HepG2 (cell line): ENCODE measurements around the gene CLPSL2. TPM values are rescaled to one million over a fixed set of nuclear protein-coding genes. Genes with fewer than 3 reads are reported as not detected.

Experiments
- ATAC-seq: fragments of 200-7000 bp; cut with Tn5 transposase; 3 replicates; pipeline ENCODE4 v1.9.1; 2020; ENCODE audit warnings: mild to moderate bottlenecking, moderate library complexity
- BruUV-seq: library from RNA; stranded (reverse); fragments of 400-500 nt; replicated peaks from 2 replicates; lab custom pipeline; 2021; lab: Mats Ljungman, UMichigan
- CTCF ChIA-PET: fragments of 300-600 bp; formaldehyde crosslinking; extraction: SDS; loops from one replicate; lab custom pipeline; 2021; ENCODE audit warnings: low total read pairs, inconsistent platforms, low intra/inter-chr PET ratio; lab: Yijun Ruan, JAX
- POLR2A ChIA-PET: fragments of 350-600 bp; sonication (Branson Sonifier 250); formaldehyde crosslinking; loops from one replicate; lab custom pipeline; 2020; ENCODE audit warnings: antibody characterized with exemption, inconsistent platforms; lab: Yijun Ruan, JAX
- DNase-seq: peaks from one replicate; pipeline ENCODE4 v3.0.0-alpha.2; 2015; ENCODE audit warnings: low spot score
- FAIRE-seq: peaks from 3 replicates; lab custom pipeline; 2011; peaks lifted over from hg19 to GRCh38; lab: Jason Lieb, UNC
- H2AFZ ChIP-seq: one replicate; pipeline ENCODE4 v1.6.1; 2011; ENCODE audit warnings: low read length, inconsistent platforms
- H3K27ac ChIP-seq: fragments of 300-600 bp; 3 replicates; pipeline ENCODE4 v1.8.0; 2011; ENCODE audit warnings: mixed run types, mild to moderate bottlenecking, mixed read lengths, low read length, inconsistent platforms; ENCODE audit not compliant: insufficient read depth; ENCODE audit errors: extremely low read length
- H3K27me3 ChIP-seq, 2 experiments: fragments of 200-600 bp in 1 of 2; 2 replicates in 1 of 2; 3 replicates in 1 of 2; pipeline versions ENCODE4 v1.6.0 to v1.8.0; 2011; ENCODE audit warnings: low read length in 2 of 2, mild to moderate bottlenecking in 2 of 2, moderate library complexity in 2 of 2, inconsistent platforms in 1 of 2; ENCODE audit not compliant: insufficient read depth in 2 of 2, control insufficient read depth in 1 of 2
- H3K36me3 ChIP-seq, 2 experiments: fragments of 200-600 bp in 1 of 2; replicated peaks in 1 of 2; 2 replicates in 1 of 2; 3 replicates in 1 of 2; pipeline versions ENCODE4 v1.5.1 to v1.8.0; 2011; ENCODE audit warnings: low read length in 2 of 2, inconsistent platforms in 1 of 2; ENCODE audit not compliant: insufficient read depth in 2 of 2, control insufficient read depth in 1 of 2
- H3K4me1 ChIP-seq: 2 replicates; pipeline ENCODE4 v1.5.1; 2012; ENCODE audit warnings: low read length, inconsistent platforms; ENCODE audit not compliant: insufficient read depth
- H3K4me2 ChIP-seq: 2 replicates; pipeline ENCODE4 v1.6.0; 2011; ENCODE audit warnings: low read depth, low read length, inconsistent platforms
- H3K4me3 ChIP-seq, 3 experiments: fragments of 200-600 bp in 1 of 3; sonication (generic), shearing (Covaris generic) in 1 of 3; replicated peaks in 1 of 3; 2 replicates each; pipeline ENCODE4 v1.5.1; 2011 to 2016; ENCODE audit warnings: low read length in 3 of 3, inconsistent platforms in 2 of 3, low read depth in 2 of 3, mild to moderate bottlenecking in 2 of 3, control low read depth in 1 of 3, mixed read lengths in 1 of 3; ENCODE audit not compliant: insufficient read depth in 1 of 3
- H3K79me2 ChIP-seq: one replicate; pipeline ENCODE4 v1.6.1; 2011; ENCODE audit warnings: low read length, inconsistent platforms; ENCODE audit not compliant: insufficient read depth
- H3K9ac ChIP-seq: 2 replicates; pipeline ENCODE4 v1.6.0; 2011; ENCODE audit warnings: mild to moderate bottlenecking, low read depth, low read length, inconsistent platforms; ENCODE audit not compliant: insufficient read depth
- H3K9me3 ChIP-seq: 2 replicates; pipeline ENCODE4 v1.5.1; 2012; ENCODE audit warnings: mild to moderate bottlenecking, low read length
- H4K20me1 ChIP-seq: 2 replicates; pipeline ENCODE4 v1.6.0; 2011; ENCODE audit warnings: inconsistent platforms, mild to moderate bottlenecking, low read length, moderate library complexity; ENCODE audit not compliant: insufficient read depth
- KMT2B ChIP-seq: IDR thresholded peaks from 2 replicates; pipeline ENCODE4 v1.6.1; 2016; ENCODE audit warnings: missing genetic modification reagents, missing compliant biosample characterization
- NONO ChIP-seq, 2 experiments: fragments of 450-650 bp in 1 of 2; sonication (generic) in 1 of 2; formaldehyde crosslinking in 1 of 2; IDR thresholded peaks in 1 of 2; conservative IDR thresholded peaks in 1 of 2; 2 replicates each; pipeline versions ENCODE4 v1.6.1 to v1.8.0; 2017 to 2022; ENCODE audit warnings: mild to moderate bottlenecking in 1 of 2, missing genetic modification reagents in 1 of 2, moderate library complexity in 1 of 2
- RAD51 ChIP-seq: fragments of 450-650 bp; IDR thresholded peaks from 2 replicates; pipeline ENCODE4 v1.6.1; 2016; ENCODE audit warnings: borderline replicate concordance
- RCOR2 ChIP-seq: IDR thresholded peaks from 2 replicates; pipeline ENCODE4 v1.6.1; 2016; ENCODE audit warnings: missing biosample characterization, missing genetic modification reagents
- USF2 ChIP-seq, 2 experiments: sonication (generic) in 1 of 2; formaldehyde crosslinking in 1 of 2; IDR thresholded peaks; 2 replicates each; pipeline versions ENCODE4 v1.5.1 to v1.6.1; 2011 to 2020; ENCODE audit warnings: borderline replicate concordance in 1 of 2, low read depth in 1 of 2, low read length in 1 of 2, mild to moderate bottlenecking in 1 of 2, missing genetic modification reagents in 1 of 2, moderate library complexity in 1 of 2
- ZFP41 ChIP-seq: sonication (generic); formaldehyde crosslinking; IDR thresholded peaks from 2 replicates; pipeline ENCODE4 v1.4.0; 2020; ENCODE audit warnings: mild to moderate bottlenecking, missing genetic modification reagents, borderline replicate concordance
- ZKSCAN5 ChIP-seq: sonication (generic); formaldehyde crosslinking; IDR thresholded peaks from 2 replicates; pipeline ENCODE4 v1.5.1; 2020; ENCODE audit warnings: mild to moderate bottlenecking, missing genetic modification reagents
- ZNF382 ChIP-seq: sonication (generic); formaldehyde crosslinking; IDR thresholded peaks from 2 replicates; pipeline ENCODE4 v1.5.0; 2020; ENCODE audit warnings: missing genetic modification reagents, mild to moderate bottlenecking, borderline replicate concordance
- ZNF619 ChIP-seq: sonication (generic); formaldehyde crosslinking; IDR thresholded peaks from 2 replicates; pipeline ENCODE4 v1.4.0; 2020; ENCODE audit warnings: mild to moderate bottlenecking, missing genetic modification reagents
- WGBS: methylation state at CpG from one replicate; pipeline ENCODE4 v1.1.6; 2017; ENCODE audit warnings: low lambda C conversion rate; 5-methylcytosine and 5-hydroxymethylcytosine counted together
- in situ Hi-C: cut with HindIII; loops from 2 replicates; pipeline ENCODE4 v1.10.0; 2017; ENCODE audit warnings: low pct_unique_long_range_greater_than_20kb; ENCODE audit not compliant: extremely low pct_ligation_motif_present
- intact Hi-C: fragments of 100-400 bp; cut with micrococcal nuclease; formaldehyde crosslinking; loops from one replicate; pipeline ENCODE4 v1.10.0; 2022; ENCODE audit not compliant: unreplicated experiment
- polyA plus RNA-seq, 8 experiments: library from polyadenylated mRNA; depleted of rRNA in 3 of 8; stranded (reverse) in 7 of 8; unstranded in 1 of 8; fragments of >200 nt; fragmentation: Illumina TruSeq in 4 of 8; extraction: Trizol in 4 of 8; gene quantifications; 2 replicates each; pipeline versions ENCODE4 v1.2.1 to v1.2.3, GENCODE V29; 2011 to 2016; ENCODE audit warnings: low read depth in 4 of 8, missing spikeins in 1 of 8, mixed read lengths in 1 of 8; ENCODE audit not compliant: insufficient read depth in 1 of 8
- total RNA-seq, 5 experiments: library from RNA; depleted of rRNA; stranded (reverse); fragments of >200 nt; fragmentation: Illumina TruSeq; extraction: Trizol; gene quantifications; 2 replicates each; pipeline ENCODE4 v1.2.3, GENCODE V29; 2016; ENCODE audit warnings: low read depth in 1 of 5
- TF ChIP-seq, protein P1 (sequence below): IDR thresholded peaks from 2 replicates; pipeline ENCODE4 v1.6.1; 2016

The CLPSL2 gene
- total and polyA plus RNA-seq, 2 of the 13 experiments (the other 11 are each of a cell fraction or from before 2014, with no cell fraction given): not detected

GRCh38 chr6:35751594-35751993 lies 24.8 kb upstream of the CLPSL2 start:
- no peak overlapping the region for H2AFZ ChIP-seq
- no peak overlapping the region for H3K4me2 ChIP-seq
- in situ Hi-C loops: no loop called here
- BruUV-seq: no TSS peak
- ChIA-PET CTCF (no interaction called here), POLR2A (no interaction called here)
- FAIRE-seq (no peak), DNase-seq (no peak), ATAC-seq (no peak)
- H3K36me3 ChIP-seq: no peaks in the 10 kb centered on the region
- H4K20me1 ChIP-seq: no peaks in the 10 kb centered on the region
- 0 out of 2 replicates have a peak, but pooled peaks cover 14% of the 10 kb centered on the region for H3K4me1 ChIP-seq
- H3K4me3 ChIP-seq: no peak overlapping the region
- 3% methylated on average over 4 of the region's 4 CpGs for WGBS
- H3K27me3 ChIP-seq: peaks cover 4 to 22% of the 10 kb centered on the region in 2 experiments; a peak in 4 of 5 replicates
- no peaks in the 10 kb centered on the region for H3K79me2 ChIP-seq
- no peak for TF ChIP-seq ZNF619 (CRISPR knock-in tag)
- TF ChIP-seq ZKSCAN5 (CRISPR knock-in tag): 0 out of 2 replicates have a peak, but pooled peaks have one; percentile 23
- no peak for TF ChIP-seq ZNF382 (CRISPR knock-in tag)
- TF ChIP-seq, all 625 proteins: peak for 1
- 0 out of 2 replicates have a peak, but pooled peaks cover 4% of the 10 kb centered on the region for H3K9me3 ChIP-seq
- H3K9ac ChIP-seq: no peak overlapping the region
- no peak overlapping the region for H3K27ac ChIP-seq
- intact Hi-C loops: no loop called here

DNA sequence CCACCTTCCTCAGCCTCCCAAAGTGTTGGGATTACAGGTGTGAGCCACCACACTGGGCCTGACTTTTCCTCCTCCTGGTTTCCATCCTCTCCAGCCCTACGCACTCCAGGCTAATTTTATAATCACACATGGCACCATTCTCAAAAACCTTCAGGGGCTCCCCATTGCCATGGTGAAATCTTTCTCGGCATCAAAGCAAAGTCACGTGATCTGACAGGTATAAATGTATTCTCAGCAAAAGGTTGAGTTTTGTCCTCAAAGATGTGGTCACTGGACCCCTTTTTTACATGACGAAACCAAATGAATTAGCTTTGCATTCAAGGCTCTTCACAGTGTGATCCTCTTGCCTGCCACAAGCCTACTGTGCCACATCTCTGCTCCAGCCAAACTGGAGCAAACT lies 24.1 kb upstream of the CLPSL2 start:
- Histone ChIP-seq H3K9me3 (0 out of 2 replicates have a peak, but pooled peaks cover 4% of the 10 kb centered on the region), H3K27ac (no peak overlapping the region), H3K9ac (no peak overlapping the region), H3K27me3 (peaks cover 3 to 22% of the 10 kb centered on the region in 2 experiments; a peak in 4 of 5 replicates), H4K20me1 (no peaks in the 10 kb centered on the region), H3K4me3 (no peak overlapping the region), H3K79me2 (no peaks in the 10 kb centered on the region), H3K36me3 (no peaks in the 10 kb centered on the region), H2AFZ (no peak overlapping the region), H3K4me1 (0 out of 2 replicates have a peak, but pooled peaks cover 14% of the 10 kb centered on the region), H3K4me2 (no peak overlapping the region)
- in situ Hi-C loops (no loop called here), intact Hi-C loops (no loop called here)
- TF ChIP-seq RAD51: peak; percentile 91
- no peak for TF ChIP-seq ZFP41 (CRISPR knock-in tag)
- no peak for TF ChIP-seq NONO (IDR thresholded peaks at IDR 0.05)
- no peak for TF ChIP-seq NONO (CRISPR knock-in tag; conservative IDR thresholded peaks at IDR 0.05)
- no peak for TF ChIP-seq KMT2B
- TF ChIP-seq USF2 (IDR thresholded peaks at IDR 0.05; ENCODE audit: low read depth, low read length): peak; percentile 58
- TF ChIP-seq USF2 (CRISPR knock-in tag; IDR thresholded peaks at IDR 0.05; ENCODE audit: borderline replicate concordance): no peak
- no peak for TF ChIP-seq RCOR2 (CRISPR knock-in tag)
- TF ChIP-seq, protein P1, sequence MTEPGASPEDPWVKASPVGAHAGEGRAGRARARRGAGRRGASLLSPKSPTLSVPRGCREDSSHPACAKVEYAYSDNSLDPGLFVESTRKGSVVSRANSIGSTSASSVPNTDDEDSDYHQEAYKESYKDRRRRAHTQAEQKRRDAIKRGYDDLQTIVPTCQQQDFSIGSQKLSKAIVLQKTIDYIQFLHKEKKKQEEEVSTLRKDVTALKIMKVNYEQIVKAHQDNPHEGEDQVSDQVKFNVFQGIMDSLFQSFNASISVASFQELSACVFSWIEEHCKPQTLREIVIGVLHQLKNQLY (CRISPR knock-in tag): no peak
- FAIRE-seq: no peak
- 48% methylated on average over 4 of the region's 4 CpGs for whole genome bisulfite sequencing
- ChIA-PET CTCF (no interaction called here), POLR2A (no interaction called here)
- no peak for DNase-seq
- no peak for ATAC-seq
- no TSS peak for BruUV-seq
